ENCODE measurements around the gene NDUFAF2.

Gene NDUFAF2

DNA sequence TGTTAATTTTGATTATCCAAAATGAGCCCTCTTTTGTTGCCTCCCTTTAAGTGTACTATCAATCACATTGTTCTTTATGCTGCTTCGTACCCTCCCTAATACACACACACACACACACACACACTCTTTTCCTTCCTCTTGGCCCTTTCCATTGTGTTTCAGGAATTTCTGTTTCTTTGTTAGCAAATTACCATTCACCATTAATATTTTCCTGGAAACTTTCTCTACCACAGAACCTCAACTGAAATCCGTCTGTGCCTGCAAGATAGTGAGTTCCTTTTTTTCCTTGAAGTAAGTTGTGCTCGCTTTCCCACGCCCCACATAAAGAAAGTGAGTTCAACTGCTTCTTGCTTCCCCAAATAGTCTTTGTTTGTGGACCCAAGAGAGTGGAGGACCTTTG, 155.4 kb downstream of the NDUFAF2 start:
- Histone ChIP-seq H3K4me3 (ENCODE audit: low read depth, low read length) (no peak overlapping the region), H3K9me3 (ENCODE audit: control insufficient read depth, insufficient read depth, low read depth, low read length) (no peaks in the 10 kb centered on the region), H3K36me3 (ENCODE audit: control insufficient read depth in 2 of 2, insufficient read depth in 1 of 2, low read length in 2 of 2) (no peaks in the 10 kb centered on the region), H3K27ac (ENCODE audit: extremely low read depth, low read depth, low read length) (no peak overlapping the region), H3K4me1 (ENCODE audit: control insufficient read depth, insufficient read depth, low read length) (no peaks in the 10 kb centered on the region)
- TF ChIP-seq, protein P1, sequence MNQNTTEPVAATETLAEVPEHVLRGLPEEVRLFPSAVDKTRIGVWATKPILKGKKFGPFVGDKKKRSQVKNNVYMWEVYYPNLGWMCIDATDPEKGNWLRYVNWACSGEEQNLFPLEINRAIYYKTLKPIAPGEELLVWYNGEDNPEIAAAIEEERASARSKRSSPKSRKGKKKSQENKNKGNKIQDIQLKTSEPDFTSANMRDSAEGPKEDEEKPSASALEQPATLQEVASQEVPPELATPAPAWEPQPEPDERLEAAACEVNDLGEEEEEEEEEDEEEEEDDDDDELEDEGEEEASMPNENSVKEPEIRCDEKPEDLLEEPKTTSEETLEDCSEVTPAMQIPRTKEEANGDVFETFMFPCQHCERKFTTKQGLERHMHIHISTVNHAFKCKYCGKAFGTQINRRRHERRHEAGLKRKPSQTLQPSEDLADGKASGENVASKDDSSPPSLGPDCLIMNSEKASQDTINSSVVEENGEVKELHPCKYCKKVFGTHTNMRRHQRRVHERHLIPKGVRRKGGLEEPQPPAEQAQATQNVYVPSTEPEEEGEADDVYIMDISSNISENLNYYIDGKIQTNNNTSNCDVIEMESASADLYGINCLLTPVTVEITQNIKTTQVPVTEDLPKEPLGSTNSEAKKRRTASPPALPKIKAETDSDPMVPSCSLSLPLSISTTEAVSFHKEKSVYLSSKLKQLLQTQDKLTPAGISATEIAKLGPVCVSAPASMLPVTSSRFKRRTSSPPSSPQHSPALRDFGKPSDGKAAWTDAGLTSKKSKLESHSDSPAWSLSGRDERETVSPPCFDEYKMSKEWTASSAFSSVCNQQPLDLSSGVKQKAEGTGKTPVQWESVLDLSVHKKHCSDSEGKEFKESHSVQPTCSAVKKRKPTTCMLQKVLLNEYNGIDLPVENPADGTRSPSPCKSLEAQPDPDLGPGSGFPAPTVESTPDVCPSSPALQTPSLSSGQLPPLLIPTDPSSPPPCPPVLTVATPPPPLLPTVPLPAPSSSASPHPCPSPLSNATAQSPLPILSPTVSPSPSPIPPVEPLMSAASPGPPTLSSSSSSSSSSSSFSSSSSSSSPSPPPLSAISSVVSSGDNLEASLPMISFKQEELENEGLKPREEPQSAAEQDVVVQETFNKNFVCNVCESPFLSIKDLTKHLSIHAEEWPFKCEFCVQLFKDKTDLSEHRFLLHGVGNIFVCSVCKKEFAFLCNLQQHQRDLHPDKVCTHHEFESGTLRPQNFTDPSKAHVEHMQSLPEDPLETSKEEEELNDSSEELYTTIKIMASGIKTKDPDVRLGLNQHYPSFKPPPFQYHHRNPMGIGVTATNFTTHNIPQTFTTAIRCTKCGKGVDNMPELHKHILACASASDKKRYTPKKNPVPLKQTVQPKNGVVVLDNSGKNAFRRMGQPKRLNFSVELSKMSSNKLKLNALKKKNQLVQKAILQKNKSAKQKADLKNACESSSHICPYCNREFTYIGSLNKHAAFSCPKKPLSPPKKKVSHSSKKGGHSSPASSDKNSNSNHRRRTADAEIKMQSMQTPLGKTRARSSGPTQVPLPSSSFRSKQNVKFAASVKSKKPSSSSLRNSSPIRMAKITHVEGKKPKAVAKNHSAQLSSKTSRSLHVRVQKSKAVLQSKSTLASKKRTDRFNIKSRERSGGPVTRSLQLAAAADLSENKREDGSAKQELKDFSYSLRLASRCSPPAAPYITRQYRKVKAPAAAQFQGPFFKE (tag by site-specific recombination; IDR thresholded peaks at IDR 0.05; ENCODE audit: borderline replicate concordance) = no peak
- TF ChIP-seq ZNF311 (tag by site-specific recombination; IDR thresholded peaks at IDR 0.05; ENCODE audit: borderline replicate concordance) (no peak), ZNF266 (tag by site-specific recombination; IDR thresholded peaks at IDR 0.05; ENCODE audit: low read depth) (no peak), SP2 (tag by site-specific recombination; IDR thresholded peaks at IDR 0.05) (no peak), ZNF501 (tag by site-specific recombination; IDR thresholded peaks at IDR 0.05) (no peak), ZNF776 (tag by site-specific recombination; IDR thresholded peaks at IDR 0.05; ENCODE audit: borderline replicate concordance) (no peak), ZNF175 (tag by site-specific recombination; IDR thresholded peaks at IDR 0.05) (no peak), ZNF114 (tag by site-specific recombination; IDR thresholded peaks at IDR 0.05) (no peak), ZBTB7A (tag by site-specific recombination; IDR thresholded peaks at IDR 0.05; ENCODE audit: low read depth) (no peak), REST (tag by site-specific recombination; IDR thresholded peaks at IDR 0.05) (no peak), ZNF747 (tag by site-specific recombination; IDR thresholded peaks at IDR 0.05) (no peak), ZNF843 (tag by site-specific recombination; IDR thresholded peaks at IDR 0.05) (no peak), ZSCAN18 (tag by site-specific recombination; IDR thresholded peaks at IDR 0.05) (no peak), ZFP41 (tag by site-specific recombination; IDR thresholded peaks at IDR 0.05; ENCODE audit: borderline replicate concordance) (no peak)
- TF ChIP-seq, protein P2, sequence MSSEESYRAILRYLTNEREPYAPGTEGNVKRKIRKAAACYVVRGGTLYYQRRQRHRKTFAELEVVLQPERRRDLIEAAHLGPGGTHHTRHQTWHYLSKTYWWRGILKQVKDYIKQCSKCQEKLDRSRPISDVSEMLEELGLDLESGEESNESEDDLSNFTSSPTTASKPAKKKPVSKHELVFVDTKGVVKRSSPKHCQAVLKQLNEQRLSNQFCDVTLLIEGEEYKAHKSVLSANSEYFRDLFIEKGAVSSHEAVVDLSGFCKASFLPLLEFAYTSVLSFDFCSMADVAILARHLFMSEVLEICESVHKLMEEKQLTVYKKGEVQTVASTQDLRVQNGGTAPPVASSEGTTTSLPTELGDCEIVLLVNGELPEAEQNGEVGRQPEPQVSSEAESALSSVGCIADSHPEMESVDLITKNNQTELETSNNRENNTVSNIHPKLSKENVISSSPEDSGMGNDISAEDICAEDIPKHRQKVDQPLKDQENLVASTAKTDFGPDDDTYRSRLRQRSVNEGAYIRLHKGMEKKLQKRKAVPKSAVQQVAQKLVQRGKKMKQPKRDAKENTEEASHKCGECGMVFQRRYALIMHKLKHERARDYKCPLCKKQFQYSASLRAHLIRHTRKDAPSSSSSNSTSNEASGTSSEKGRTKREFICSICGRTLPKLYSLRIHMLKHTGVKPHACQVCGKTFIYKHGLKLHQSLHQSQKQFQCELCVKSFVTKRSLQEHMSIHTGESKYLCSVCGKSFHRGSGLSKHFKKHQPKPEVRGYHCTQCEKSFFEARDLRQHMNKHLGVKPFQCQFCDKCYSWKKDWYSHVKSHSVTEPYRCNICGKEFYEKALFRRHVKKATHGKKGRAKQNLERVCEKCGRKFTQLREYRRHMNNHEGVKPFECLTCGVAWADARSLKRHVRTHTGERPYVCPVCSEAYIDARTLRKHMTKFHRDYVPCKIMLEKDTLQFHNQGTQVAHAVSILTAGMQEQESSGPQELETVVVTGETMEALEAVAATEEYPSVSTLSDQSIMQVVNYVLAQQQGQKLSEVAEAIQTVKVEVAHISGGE (tag by site-specific recombination; conservative IDR thresholded peaks at IDR 0.05; ENCODE audit: low read depth) = no peak
- TF ChIP-seq, protein P3, sequence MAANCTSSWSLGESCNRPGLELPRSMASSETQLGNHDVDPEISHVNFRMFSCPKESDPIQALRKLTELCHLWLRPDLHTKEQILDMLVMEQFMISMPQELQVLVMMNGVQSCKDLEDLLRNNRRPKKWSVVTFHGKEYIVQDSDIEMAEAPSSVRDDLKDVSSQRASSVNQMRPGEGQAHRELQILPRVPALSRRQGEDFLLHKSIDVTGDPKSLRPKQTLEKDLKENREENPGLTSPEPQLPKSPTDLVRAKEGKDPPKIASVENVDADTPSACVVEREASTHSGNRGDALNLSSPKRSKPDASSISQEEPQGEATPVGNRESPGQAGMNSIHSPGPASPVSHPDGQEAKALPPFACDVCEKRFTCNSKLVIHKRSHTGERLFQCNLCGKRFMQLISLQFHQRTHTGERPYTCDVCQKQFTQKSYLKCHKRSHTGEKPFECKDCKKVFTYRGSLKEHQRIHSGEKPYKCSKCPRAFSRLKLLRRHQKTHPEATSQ (tag by site-specific recombination; IDR thresholded peaks at IDR 0.05) = no peak
- ChIA-PET CTCF (no interaction called here), POLR2A (no interaction called here)

Measured in HEK293 (cell line).